Left lobe of liver (tissue), 2 donors: ENCODE results near the gene LCMT1. TPM values are rescaled to one million over a fixed set of nuclear protein-coding genes. Genes with fewer than 3 reads are reported as not detected.
"Not testable (repeated sequence)": the region's sequence is repeated elsewhere in the genome, so short reads cannot be mapped to it uniquely, and the experiment has no call there.

Experiments
- ATAC-seq: fragments of 200-7000 bp; cut with Tn5 transposase; one replicate; pipeline ENCODE4 v1.9.1; 2020; ENCODE audit warnings: mild to moderate bottlenecking, moderate library complexity
- DNase-seq: peaks from one replicate; pipeline ENCODE4 v3.0.0-alpha.2; 2020; ENCODE audit warnings: low spot score
- total RNA-seq: library from RNA; stranded (reverse); gene quantifications from one replicate; pipeline ENCODE4 v1.2.1, GENCODE V29; 2021
- donor health status: DM: no; HTN: no; CAD: no; lungs with moderate emphysema.
- donor health status: DM: no; HTN: yes; CAD: no.

The LCMT1 gene
- total RNA-seq, 1 donor from 2014 or later: 7.0 TPM

GRCh38 chr16:25094596-25094995 is 16.9 kb upstream of the LCMT1 start:
- DNase-seq: no peak

GRCh38 chr16:25095636-25096035 is 15.9 kb upstream of the LCMT1 start:
- ATAC-seq: no peak
- no peak for DNase-seq

More at GRCh38 chr16:25094596-25094995, 16.9 kb upstream of the LCMT1 start:
- ATAC-seq: no peak

- ATAC-seq (no peak), DNase-seq (no peak)
Observed at GRCh38 chr16:25097276-25097975, 14.1 kb upstream of the LCMT1 start.

GRCh38 chr16:25100511-25100910 is 11.0 kb upstream of the LCMT1 start:
- no peak for DNase-seq
- no peak for ATAC-seq

DNA sequence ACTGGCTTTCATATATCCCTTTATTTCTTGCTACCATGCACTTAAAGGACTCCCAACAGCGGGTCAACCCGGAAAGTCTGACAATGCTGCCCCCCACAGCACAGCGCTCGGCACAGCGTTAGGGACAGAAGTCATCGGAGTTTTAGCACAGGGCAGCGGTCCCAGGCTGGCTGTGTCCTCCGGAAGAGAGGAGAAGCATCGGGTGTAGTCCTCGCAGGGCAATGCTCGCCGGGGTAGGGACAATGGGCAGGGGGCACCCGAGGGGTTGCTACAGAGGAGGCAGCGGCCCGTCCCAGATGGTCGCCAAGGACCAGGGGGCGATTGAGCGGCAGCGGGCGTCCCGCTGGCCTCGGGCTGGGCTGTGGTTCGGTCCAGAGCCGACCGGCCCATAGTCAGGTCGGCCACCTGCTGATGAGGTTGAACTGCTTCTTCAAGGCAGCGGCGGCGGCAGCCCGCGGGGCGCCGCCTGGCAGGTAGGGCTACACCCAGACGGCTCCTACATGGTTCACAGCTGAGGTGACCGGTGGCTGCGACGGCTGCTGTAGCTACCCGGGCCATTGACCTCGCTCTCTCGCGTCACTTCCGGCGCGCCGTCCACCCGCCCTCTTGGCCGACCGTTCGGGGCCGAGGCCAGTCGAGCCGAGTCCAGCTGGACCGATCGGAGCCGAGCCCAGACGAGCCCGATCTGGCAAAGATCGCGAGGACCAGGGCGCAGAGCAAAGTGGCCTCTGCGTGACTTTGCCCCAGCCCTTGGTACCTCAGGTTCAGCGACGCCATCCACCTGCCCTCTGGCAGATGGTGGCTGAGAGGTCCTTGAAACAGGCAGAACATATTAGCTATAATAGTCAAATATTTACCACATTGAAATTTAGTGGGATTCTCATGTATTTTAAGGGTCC is 4.7 kb upstream of the LCMT1 start:
- ATAC-seq: peak; percentile 87
- DNase-seq: peak; percentile 99

DNA sequence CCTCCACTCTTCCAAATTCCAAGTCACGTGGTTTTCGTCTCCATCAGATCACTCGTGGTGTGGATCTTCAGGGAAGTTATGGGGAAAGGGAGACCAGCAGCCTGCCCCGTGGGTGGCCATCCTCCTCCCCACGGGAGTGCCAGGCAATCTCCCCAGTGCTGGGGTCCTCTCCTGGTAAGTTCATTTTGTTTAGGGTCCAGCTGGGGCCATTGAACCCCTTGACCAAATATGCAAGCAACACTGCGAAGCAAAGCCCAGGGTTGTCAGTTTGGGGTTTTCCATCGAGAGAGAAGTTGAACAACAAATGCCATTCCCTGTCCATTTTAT is 4.1 kb upstream of the LCMT1 start:
- no peak for ATAC-seq
- no peak for DNase-seq

- ATAC-seq (no peak), DNase-seq (no peak)
Observed at GRCh38 chr16:25108054-25108453, 3.5 kb upstream of the LCMT1 start.

DNA sequence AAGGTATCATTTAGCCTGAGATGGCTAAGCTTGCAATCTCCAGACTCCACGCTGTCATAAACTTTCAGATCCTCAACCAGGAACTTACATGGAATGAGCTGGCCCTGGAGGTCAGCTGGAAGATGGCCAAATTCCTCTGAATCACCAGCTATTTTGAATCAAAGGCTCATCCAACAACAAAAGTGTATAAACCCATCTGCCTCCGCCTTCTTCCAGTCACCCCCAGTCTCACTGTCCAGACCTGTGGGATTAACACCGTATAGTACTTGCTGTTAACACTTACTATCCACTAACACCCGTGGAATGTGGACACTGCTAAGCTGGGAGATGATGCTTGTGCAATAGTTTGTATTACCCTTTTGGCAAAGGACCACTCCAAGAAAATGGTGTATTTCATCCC is 1.9 kb upstream of the LCMT1 start:
- ATAC-seq: no peak
- DNase-seq: peak; percentile 48

GRCh38 chr16:25110387-25110947 is 1.1 kb upstream of the LCMT1 start:
- DNase-seq: no peak
- ATAC-seq: no peak

- ATAC-seq (no peak), DNase-seq (no peak)
Observed at GRCh38 chr16:25114121-25114520, 2.6 kb downstream of the LCMT1 start.

DNA sequence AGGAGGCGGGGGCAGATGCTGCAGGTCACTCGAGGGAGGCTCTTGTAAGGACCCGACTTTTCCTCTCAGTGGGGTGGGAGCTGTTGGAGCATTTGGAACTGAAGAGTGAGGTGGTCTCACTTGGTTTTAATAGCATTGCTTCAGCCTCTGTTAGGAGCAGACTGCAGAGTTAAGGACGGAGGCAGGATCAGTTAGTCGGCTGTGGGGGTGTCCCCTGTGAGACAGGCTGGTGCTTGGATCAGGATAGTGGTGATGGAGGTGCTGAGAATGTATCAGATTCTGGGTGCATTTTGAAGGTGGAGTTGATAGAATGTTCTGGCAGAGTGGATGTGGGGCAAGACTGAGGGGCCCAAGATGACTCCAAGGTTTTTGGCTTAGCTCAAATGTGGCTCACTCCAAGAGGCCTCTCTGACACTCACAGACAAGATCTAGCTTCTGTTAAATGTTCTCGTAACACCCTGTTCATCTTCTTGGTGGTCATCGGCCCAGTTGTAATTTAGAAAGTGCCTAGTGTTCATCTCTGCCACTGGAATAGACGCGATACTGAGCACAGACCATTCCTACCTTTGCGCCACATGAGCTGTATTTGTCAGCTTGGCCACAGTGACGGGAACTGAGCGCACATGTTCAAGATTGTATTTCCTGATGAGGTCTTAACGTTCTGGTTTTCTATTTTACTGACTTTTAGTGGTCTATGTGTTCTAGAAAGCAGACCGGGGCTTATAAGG is 7.5 kb downstream of the LCMT1 start:
- no peak for ATAC-seq
- DNase-seq: no peak

GRCh38 chr16:25121824-25122600 is 10.5 kb downstream of the LCMT1 start:
- no peak for ATAC-seq
- DNase-seq: no peak

- DNase-seq: no peak
- no peak for ATAC-seq
Observed at GRCh38 chr16:25124503-25124902, 13.0 kb downstream of the LCMT1 start.

DNA sequence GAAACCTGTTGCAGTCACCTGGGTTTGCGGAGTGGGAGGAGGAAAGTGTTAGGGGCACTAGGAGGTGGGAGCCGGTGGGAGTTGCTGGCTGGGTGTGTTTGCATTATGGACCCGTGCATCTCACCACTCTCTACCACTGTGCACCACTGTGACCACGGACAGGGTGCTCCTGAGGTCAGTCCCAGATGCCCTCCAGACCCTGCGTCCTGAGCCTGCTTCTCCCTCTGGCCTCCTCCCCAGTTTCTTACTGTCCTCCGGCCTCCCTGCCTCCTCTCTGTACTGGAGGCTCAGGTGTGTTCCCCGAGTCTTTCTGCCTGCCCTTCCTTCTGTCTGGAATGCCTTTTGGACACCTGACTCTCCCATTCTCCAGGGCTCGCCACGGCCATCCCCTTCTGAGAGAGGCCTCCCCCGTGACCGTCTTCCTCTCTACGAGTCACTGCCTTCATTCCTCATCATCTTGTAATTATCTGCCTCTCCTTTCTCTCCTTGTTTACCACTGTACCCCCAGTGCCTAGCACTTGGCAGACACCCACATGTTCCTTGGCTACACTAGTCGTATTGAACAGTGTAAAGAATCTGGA is 14.6 kb downstream of the LCMT1 start:
- peak; percentile 25 for ATAC-seq
- DNase-seq: not testable (repeated sequence)

GRCh38 chr16:25126820-25127232 is 15.3 kb downstream of the LCMT1 start:
- no peak for DNase-seq
- ATAC-seq: peak; percentile 83

DNA sequence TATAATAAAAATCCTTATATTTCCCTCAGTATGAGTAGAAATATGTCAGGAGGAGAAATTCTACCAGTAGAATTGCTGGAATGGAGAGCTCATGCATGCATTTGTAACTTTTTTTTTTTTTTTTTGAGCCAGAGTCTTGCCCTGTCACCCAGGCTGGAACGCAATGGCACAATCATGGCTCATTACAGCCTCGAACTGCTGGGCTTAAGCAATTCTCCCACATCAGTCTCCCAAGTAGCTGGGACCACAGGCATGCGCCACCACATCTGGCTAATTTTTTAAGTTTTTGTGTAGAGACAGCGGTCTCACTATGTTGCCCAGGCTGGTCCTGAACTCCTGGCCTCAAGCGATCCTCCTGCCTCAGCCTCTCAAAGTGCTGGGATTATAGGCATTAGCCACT is 21.2 kb downstream of the LCMT1 start:
- ATAC-seq, DNase-seq: not testable (repeated sequence)

- no peak for ATAC-seq
Observed at GRCh38 chr16:25134166-25134700, 22.7 kb downstream of the LCMT1 start.

GRCh38 chr16:25135254-25135878 is 23.8 kb downstream of the LCMT1 start:
- ATAC-seq: no peak
- no peak for DNase-seq

More at GRCh38 chr16:25134166-25134700, 22.7 kb downstream of the LCMT1 start:
- DNase-seq: no peak

DNA sequence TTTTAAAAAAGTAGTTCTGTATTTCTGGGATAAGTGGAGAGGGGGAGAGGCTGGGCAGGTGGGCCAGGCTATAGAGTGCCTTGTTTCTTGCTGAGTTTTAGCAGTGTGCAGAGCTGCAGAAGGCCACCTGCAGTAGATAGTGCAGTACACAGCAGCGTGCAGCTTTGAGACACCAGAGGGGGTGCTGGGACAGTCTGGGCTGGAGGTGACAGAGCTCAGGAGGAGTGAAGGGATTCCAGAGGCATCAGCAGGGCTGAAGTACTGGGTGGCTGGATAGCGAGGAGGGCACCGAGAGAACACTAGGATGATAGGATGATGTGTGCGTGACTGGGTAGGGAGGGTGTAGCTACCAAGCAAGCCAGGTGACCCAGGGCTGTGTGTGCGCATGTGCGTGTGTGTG is 26.6 kb downstream of the LCMT1 start:
- ATAC-seq (no peak), DNase-seq (no peak)
